HG03108 (cell line): ENCODE data around the gene PCBP3.

Experiments
- ATAC-seq: cut with Tn5 transposase; IDR thresholded peaks from one replicate; pipeline ENCODE4 v1.9.1; 2021; ENCODE audit warnings: moderate library complexity; ENCODE audit not compliant: unreplicated experiment

PCBP3 gene

GRCh38 chr21:45723049-45723958, 79.8 kb downstream of the PCBP3 start:
- ATAC-seq = no peak

- ATAC-seq = no peak
These were observed 80.9 kb downstream of the PCBP3 start for GRCh38 chr21:45724345-45724961.

DNA sequence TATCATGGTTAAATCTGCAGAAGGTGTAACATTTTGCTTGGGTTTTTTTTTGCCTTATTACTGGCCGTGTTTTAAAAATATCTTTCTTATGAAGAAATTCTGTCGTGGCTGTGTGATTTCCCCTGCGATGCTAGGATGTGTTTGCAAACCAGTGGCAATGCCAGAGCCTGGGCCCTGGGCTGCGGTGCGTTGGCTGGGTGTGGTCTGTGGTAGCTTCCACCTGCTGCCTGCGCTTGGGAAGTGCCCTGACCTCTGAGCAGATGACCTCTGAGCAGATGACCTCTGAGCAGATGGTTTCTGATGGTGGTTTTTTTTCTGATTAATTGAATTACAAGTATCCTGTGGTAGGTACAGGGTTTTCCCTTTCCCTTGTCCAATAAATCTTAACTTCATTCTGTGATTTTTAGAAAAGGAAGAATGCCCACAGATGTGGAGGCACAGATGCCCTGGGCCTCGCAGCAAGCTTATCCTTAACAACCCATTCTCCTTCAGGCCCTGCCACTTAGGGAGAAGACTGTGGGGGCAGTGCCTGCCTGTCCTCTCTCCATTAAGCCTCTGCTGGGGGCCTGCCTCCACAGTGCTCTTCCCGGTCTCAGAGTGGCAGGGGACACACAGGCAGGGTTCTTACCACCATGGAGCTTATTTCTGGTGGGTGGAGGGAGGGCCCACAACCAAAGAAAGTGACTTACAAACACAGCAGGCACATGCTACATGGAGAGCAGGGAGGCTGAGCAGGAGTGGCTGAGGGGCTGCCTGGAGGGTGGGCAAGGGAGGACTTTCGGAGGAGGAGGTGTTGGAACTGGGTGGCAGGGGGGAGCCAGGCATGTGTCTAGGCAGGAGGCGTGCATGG, 81.7 kb downstream of the PCBP3 start:
- no peak for ATAC-seq

DNA sequence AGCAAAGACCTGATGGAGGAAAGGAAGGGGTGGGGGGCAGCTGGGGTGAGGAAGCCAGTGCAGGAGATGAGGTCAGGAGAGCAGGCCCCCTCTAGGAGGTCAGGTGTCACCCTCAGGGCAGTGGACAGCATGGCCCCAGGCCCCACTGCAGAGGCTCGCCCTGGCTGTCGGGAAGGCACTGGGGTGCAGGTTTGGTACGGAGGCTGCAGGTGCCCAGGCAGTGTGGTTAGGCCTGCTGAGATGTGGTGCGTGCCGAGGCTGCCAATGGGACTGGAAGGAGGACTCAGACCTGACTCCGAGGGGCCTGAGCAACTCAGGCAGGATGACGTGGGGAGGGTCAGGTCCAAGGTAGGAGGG, 82.3 kb downstream of the PCBP3 start:
- ATAC-seq = no peak

GRCh38 chr21:45726438-45726837, 82.9 kb downstream of the PCBP3 start:
- ATAC-seq = no peak

DNA sequence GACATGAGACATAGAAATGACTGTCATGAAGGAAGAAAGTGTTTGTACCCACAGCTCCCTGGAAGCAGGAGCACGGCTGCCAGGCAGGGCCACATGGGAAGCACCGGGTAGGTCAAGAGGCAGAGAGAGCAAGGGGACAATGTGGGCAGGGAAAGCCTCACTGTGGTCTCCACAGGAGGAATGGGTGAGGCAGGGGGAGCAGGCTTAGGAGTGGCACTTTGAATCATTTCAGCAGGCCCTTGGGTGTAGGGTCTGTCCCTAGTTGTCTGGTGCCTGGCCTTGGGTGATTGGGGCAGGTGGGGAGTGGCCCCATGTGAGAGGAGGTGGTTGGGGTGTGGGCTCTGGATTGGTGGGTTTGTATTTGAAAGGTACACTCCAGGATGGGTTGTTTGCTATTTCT, 83.9 kb downstream of the PCBP3 start:
- ATAC-seq = no peak

- no peak for ATAC-seq
These were observed 91.9 kb downstream of the PCBP3 start for GRCh38 chr21:45735259-45736000.

- no peak for ATAC-seq
These were observed 92.6 kb downstream of the PCBP3 start for GRCh38 chr21:45736042-45736689.

- ATAC-seq = no peak
These were observed 93.4 kb downstream of the PCBP3 start for GRCh38 chr21:45736690-45737484.

GRCh38 chr21:45737485-45738166, 94.1 kb downstream of the PCBP3 start:
- no peak for ATAC-seq

- no peak for ATAC-seq
These were observed 95.9 kb downstream of the PCBP3 start for GRCh38 chr21:45739218-45740087.

- ATAC-seq = no peak
These were observed 96.5 kb downstream of the PCBP3 start for GRCh38 chr21:45740088-45740440.

DNA sequence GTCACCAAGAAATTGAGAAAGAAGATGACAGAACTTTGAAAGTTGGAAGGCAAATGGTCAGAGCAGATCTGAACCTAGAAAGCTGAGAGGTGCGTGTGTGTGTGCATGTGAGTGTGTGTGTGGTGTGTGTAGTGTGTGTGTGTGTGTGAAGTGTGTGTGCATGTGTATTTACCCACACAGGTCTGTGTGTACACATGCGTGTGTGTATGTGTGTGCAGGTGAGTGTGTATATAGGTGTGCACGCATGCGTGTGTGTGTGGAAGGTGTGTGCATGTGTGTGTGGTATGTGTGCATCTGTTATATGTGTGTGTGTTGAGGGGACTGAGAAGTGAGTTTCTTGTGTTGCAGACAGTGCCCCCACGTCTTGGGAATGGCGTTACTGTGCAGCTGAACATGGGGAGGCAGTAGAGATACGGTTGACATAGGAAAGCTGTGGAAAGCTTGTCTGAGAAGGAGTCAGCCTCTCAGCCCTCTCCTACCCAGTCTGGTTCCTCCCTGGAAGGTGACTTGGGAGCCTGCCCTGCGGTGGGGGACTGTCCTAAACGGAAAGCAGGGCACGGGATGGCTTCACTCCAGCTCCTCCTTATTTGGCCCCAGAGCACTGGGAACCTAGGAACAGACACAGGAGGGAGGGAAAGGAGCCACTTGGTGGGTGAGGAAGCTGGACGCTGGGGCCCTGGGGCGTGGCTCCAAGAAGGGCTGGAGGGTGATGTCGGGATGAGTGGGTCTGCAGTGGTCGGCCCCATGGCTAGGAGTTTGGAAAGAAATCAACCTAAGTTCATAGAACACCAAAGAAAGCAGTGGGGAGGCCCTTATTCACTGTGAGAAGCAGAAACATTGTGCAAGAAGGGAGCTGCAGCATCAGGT, 97.2 kb downstream of the PCBP3 start:
- no peak for ATAC-seq

GRCh38 chr21:45741691-45742090, 98.2 kb downstream of the PCBP3 start:
- no peak for ATAC-seq

DNA sequence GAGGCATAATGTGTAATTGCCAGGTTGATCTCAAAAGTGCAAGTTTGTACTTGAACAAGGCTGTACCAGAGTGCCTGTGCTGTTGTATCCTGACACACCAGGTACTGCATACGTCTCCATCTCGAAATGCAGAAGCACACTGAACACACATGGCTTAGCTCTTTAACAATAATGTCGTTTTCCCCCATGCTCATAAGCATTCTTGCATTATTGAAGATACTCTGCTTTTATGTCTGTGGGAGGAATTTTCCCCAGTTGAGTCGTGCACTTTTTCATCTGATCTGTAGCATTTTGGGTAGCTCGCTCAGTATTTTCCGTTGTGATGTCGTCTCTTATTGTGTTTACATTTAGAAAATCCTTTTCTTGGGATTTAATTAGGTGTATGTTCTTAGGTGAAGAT, 98.7 kb downstream of the PCBP3 start:
- no peak for ATAC-seq

DNA sequence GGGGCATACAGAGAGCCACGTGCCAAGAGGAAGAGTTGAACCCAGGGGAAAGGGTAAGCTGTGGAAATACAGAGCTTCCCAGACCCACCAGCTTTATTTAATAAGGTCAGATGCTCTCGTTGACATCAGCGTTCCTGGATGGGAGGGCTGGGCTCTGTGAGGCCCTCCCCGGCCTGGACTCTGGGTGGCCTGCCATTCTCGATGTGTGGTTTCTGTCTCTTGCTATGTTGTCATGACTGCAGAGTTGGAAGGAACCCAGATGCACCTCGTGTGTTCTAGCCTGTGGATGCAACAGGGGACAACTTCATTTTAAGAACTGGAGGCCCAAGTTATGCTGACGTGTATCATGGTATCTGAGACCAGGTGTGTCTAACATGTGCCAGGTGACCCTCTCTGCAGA, 101.7 kb downstream of the PCBP3 start:
- no peak for ATAC-seq

DNA sequence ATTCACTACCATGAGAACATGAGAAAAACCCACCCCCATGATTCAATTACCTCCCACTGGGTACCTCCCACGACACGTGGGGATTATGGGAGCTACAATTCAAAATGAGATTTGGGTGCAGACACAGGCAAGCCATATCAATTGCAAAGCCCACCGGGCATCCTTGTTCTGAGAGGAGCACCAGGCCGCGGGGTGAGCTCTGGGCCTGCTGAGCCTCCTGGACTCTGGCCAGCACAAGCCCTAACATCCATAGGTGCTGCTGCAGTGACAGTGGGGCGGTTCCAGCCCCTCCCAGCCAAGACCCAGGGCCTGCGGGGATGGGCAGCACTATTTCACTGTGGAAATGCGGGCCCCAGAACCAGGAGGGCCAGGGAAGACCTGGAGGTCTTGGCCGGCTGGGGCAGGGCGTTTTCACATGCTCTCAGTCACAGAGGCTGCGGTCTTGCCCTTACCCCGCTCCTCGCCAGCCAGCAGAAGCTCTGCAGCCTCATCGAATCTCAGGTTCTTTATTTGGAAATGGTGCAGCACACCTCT, 103.8 kb downstream of the PCBP3 start:
- no peak for ATAC-seq
